NT2/D1 (cell line): ENCODE measurements around the gene BHMT2.

Experiments
- YY1 ChIP-seq: IDR thresholded peaks from 2 replicates; pipeline ENCODE4 v1.6.1; 2011; ENCODE audit not compliant: insufficient read length, insufficient read depth
- ZNF274 ChIP-seq: IDR thresholded peaks from 2 replicates; pipeline ENCODE4 v1.6.1; 2011; ENCODE audit warnings: mild to moderate bottlenecking, low read depth, low read length

GRCh38 chr5:79124607-79125006 is 55.0 kb downstream of the BHMT2 start:
- TF ChIP-seq YY1 (no peak), ZNF274 (no peak)
